Right lobe of liver (tissue), 4 donors: Measurements from ENCODE around the gene SEMA4A.

ENCODE experiments used
- CTCF ChIP-seq, 4 donors: fragments of 200-600 bp in 3 of 4; fragments of 450-650 bp in 1 of 4; IDR thresholded peaks; one replicate each; pipeline versions ENCODE4 v1.5.1 to v1.8.0; 2016 to 2022; ENCODE audit warnings: antibody characterized with exemption in 4 of 4, mild to moderate bottlenecking in 2 of 4
- POLR2A ChIP-seq: fragments of 450-650 bp; IDR thresholded peaks from one replicate; pipeline ENCODE4 v1.6.1; 2017; ENCODE audit warnings: antibody characterized with exemption, mild to moderate bottlenecking
- donor health status: DM: no; HTN: no; CAD: no.
- donor health status: DM: no; HTN: no; CAD: no.
- donor health status: DM: no; HTN: yes; CAD: no.

GRCh38 chr1:156111355-156111962 lies 41.9 kb upstream of the SEMA4A start:
- TF ChIP-seq CTCF (IDR thresholded peaks at IDR 0.05): no peak
- no peak for TF ChIP-seq POLR2A
